HepG2 (cell line): Measurements from ENCODE around the gene C22orf15. TPM values are rescaled to one million over a fixed set of nuclear protein-coding genes. Genes with fewer than 3 reads are reported as not detected.

Experiments used
- ARNT ChIP-seq: fragments of 450-650 bp; IDR thresholded peaks from 2 replicates; pipeline ENCODE4 v1.6.1; 2017
- DMAP1 ChIP-seq: IDR thresholded peaks from 2 replicates; pipeline ENCODE4 v1.6.1; 2016
- ESRRA ChIP-seq: sonication (generic); formaldehyde crosslinking; IDR thresholded peaks from 2 replicates; pipeline ENCODE4 v1.5.1; 2020; ENCODE audit warnings: mild to moderate bottlenecking, low read depth, missing genetic modification reagents
- ETV6 ChIP-seq: sonication (generic); formaldehyde crosslinking; conservative IDR thresholded peaks from 2 replicates; pipeline ENCODE4 v1.4.0; 2020; ENCODE audit warnings: missing genetic modification reagents
- FOXO1 ChIP-seq: sonication (generic); formaldehyde crosslinking; IDR thresholded peaks from 2 replicates; pipeline ENCODE4 v1.4.0; 2020; ENCODE audit warnings: missing genetic modification reagents
- HOXA9 ChIP-seq: sonication (generic); formaldehyde crosslinking; IDR thresholded peaks from 2 replicates; pipeline ENCODE4 v1.8.1; 2022; ENCODE audit warnings: missing genetic modification reagents, mild to moderate bottlenecking, moderate library complexity, borderline replicate concordance
- ISL2 ChIP-seq: sonication (generic); formaldehyde crosslinking; IDR thresholded peaks from 2 replicates; pipeline ENCODE4 v1.5.0; 2020; ENCODE audit warnings: missing genetic modification reagents
- MZF1 ChIP-seq: sonication (generic); formaldehyde crosslinking; IDR thresholded peaks from 2 replicates; pipeline ENCODE4 v1.8.1; 2023; ENCODE audit warnings: mild to moderate bottlenecking, missing genetic modification reagents, borderline replicate concordance
- RFX5 ChIP-seq: IDR thresholded peaks from 2 replicates; pipeline ENCODE4 v1.6.1; 2011; ENCODE audit warnings: low read depth, low read length, improper control_type of control experiment
- ZNF138 ChIP-seq: sonication (generic); formaldehyde crosslinking; IDR thresholded peaks from 2 replicates; pipeline ENCODE4 v1.5.0; 2020; ENCODE audit warnings: mild to moderate bottlenecking, low read depth, missing genetic modification reagents
- ZNF24 ChIP-seq: fragments of 450-650 bp; IDR thresholded peaks from 2 replicates; pipeline ENCODE4 v1.6.1; 2017; ENCODE audit warnings: antibody characterized with exemption, mild to moderate bottlenecking
- ZNF296 ChIP-seq: sonication (generic); formaldehyde crosslinking; conservative IDR thresholded peaks from 2 replicates; pipeline ENCODE4 v1.5.0; 2020; ENCODE audit warnings: mild to moderate bottlenecking, missing genetic modification reagents
- ZNF34 ChIP-seq: sonication (generic); formaldehyde crosslinking; IDR thresholded peaks from 2 replicates; pipeline ENCODE4 v1.4.0; 2020; ENCODE audit warnings: mild to moderate bottlenecking, missing genetic modification reagents, borderline replicate concordance
- ZNF460 ChIP-seq: sonication (generic); formaldehyde crosslinking; IDR thresholded peaks from 2 replicates; pipeline ENCODE4 v1.5.1; 2020; ENCODE audit warnings: missing genetic modification reagents, mild to moderate bottlenecking, borderline replicate concordance
- ZNF644 ChIP-seq: IDR thresholded peaks from 2 replicates; pipeline ENCODE4 v1.6.1; 2016; ENCODE audit warnings: low read depth
- ZNF7 ChIP-seq: IDR thresholded peaks from 2 replicates; pipeline ENCODE4 v1.6.1; 2016; ENCODE audit warnings: missing biosample characterization, missing genetic modification reagents
- ZNF775 ChIP-seq: sonication (generic); formaldehyde crosslinking; IDR thresholded peaks from 2 replicates; pipeline ENCODE4 v1.4.0; 2020; ENCODE audit warnings: missing genetic modification reagents, mild to moderate bottlenecking, moderate library complexity, borderline replicate concordance
- ZNF788 ChIP-seq: sonication (generic); formaldehyde crosslinking; IDR thresholded peaks from 2 replicates; pipeline ENCODE4 v1.5.0; 2020; ENCODE audit warnings: mild to moderate bottlenecking, missing genetic modification reagents, borderline replicate concordance
- ZSCAN9 ChIP-seq: IDR thresholded peaks from 2 replicates; pipeline ENCODE4 v1.6.1; 2016; ENCODE audit warnings: borderline replicate concordance
- polyA plus RNA-seq, 8 experiments: library from polyadenylated mRNA; depleted of rRNA in 3 of 8; stranded (reverse) in 7 of 8; unstranded in 1 of 8; fragments of >200 nt; fragmentation: Illumina TruSeq in 4 of 8; extraction: Trizol in 4 of 8; gene quantifications; 2 replicates each; pipeline versions ENCODE4 v1.2.1 to v1.2.3, GENCODE V29; 2011 to 2016; ENCODE audit warnings: low read depth in 4 of 8, missing spikeins in 1 of 8, mixed read lengths in 1 of 8; ENCODE audit not compliant: insufficient read depth in 1 of 8
- total RNA-seq, 5 experiments: library from RNA; depleted of rRNA; stranded (reverse); fragments of >200 nt; fragmentation: Illumina TruSeq; extraction: Trizol; gene quantifications; 2 replicates each; pipeline ENCODE4 v1.2.3, GENCODE V29; 2016; ENCODE audit warnings: low read depth in 1 of 5
- TF ChIP-seq, protein P1 (sequence below): sonication (generic); formaldehyde crosslinking; IDR thresholded peaks from 2 replicates; pipeline ENCODE4 v1.4.0; 2020; ENCODE audit warnings: mild to moderate bottlenecking, missing genetic modification reagents
- TF ChIP-seq, protein P2 (sequence below): sonication (generic); formaldehyde crosslinking; IDR thresholded peaks from 2 replicates; pipeline ENCODE4 v1.8.1; 2022; ENCODE audit warnings: low read depth, mild to moderate bottlenecking, missing genetic modification reagents
- TF ChIP-seq, protein P3 (sequence below): sonication (generic); formaldehyde crosslinking; IDR thresholded peaks from 2 replicates; pipeline ENCODE4 v1.8.1; 2023; ENCODE audit warnings: mild to moderate bottlenecking, moderate library complexity, missing genetic modification reagents
- TF ChIP-seq, protein P4 (sequence below): sonication (generic); formaldehyde crosslinking; IDR thresholded peaks from 2 replicates; pipeline ENCODE4 v1.4.0; 2020; ENCODE audit warnings: missing genetic modification reagents
- TF ChIP-seq, protein P5 (sequence below): IDR thresholded peaks from 2 replicates; pipeline ENCODE4 v1.6.1; 2016; ENCODE audit warnings: mild to moderate bottlenecking, missing biosample characterization, missing genetic modification reagents

Gene C22orf15
- total and polyA plus RNA-seq, 2 of the 13 experiments (the other 11 are each of a cell fraction or from before 2014, with no cell fraction given), result not detected

DNA sequence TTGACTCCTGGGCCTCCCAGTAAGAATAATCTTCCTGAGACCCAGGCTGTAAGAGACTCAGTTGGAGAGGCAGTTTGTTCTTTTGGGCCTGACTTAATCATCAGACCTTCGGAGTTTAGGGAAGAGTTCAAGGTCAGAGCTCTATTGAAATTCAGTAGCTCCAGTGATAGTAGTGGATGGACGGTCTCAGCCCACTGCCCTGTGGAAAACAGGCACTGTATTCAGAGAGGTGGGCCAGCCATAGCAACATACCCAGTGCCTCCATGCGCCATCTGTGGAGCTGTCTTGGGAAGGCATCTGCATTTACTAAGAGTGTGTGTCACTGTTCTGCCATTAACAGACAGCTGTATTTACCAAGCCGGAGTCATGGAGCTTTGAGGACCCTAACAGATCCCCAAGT is 26.8 kb downstream of the C22orf15 start (continued):
- TF ChIP-seq, protein P1, sequence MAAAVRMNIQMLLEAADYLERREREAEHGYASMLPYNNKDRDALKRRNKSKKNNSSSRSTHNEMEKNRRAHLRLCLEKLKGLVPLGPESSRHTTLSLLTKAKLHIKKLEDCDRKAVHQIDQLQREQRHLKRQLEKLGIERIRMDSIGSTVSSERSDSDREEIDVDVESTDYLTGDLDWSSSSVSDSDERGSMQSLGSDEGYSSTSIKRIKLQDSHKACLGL, result no peak
- TF ChIP-seq ZNF24, result no peak
- TF ChIP-seq ETV6 (CRISPR knock-in tag), result no peak
- no peak for TF ChIP-seq DMAP1 (CRISPR knock-in tag)
- peak; percentile 52; the same call in 1 of the 2 replicates for TF ChIP-seq ESRRA (CRISPR knock-in tag)
- TF ChIP-seq ISL2 (CRISPR knock-in tag), result peak; percentile 28; the same call in 1 of the 2 replicates
- no peak for TF ChIP-seq ZNF296
- peak; percentile 52; the same call in 1 of the 2 replicates for TF ChIP-seq ZNF644 (CRISPR knock-in tag)
- no peak for TF ChIP-seq ZSCAN9 (CRISPR knock-in tag)
- no peak for TF ChIP-seq ZNF138 (CRISPR knock-in tag)
- 0 out of 2 replicates have a peak, but pooled peaks have one; percentile 76 for TF ChIP-seq ZNF34 (CRISPR knock-in tag)
- TF ChIP-seq ZNF7, result no peak
- TF ChIP-seq, protein P2, sequence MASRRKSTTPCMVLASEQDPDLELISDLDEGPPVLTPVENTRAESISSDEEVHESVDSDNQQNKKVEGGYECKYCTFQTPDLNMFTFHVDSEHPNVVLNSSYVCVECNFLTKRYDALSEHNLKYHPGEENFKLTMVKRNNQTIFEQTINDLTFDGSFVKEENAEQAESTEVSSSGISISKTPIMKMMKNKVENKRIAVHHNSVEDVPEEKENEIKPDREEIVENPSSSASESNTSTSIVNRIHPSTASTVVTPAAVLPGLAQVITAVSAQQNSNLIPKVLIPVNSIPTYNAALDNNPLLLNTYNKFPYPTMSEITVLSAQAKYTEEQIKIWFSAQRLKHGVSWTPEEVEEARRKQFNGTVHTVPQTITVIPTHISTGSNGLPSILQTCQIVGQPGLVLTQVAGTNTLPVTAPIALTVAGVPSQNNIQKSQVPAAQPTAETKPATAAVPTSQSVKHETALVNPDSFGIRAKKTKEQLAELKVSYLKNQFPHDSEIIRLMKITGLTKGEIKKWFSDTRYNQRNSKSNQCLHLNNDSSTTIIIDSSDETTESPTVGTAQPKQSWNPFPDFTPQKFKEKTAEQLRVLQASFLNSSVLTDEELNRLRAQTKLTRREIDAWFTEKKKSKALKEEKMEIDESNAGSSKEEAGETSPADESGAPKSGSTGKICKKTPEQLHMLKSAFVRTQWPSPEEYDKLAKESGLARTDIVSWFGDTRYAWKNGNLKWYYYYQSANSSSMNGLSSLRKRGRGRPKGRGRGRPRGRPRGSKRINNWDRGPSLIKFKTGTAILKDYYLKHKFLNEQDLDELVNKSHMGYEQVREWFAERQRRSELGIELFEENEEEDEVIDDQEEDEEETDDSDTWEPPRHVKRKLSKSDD (CRISPR knock-in tag), result no peak
- 0 out of 2 replicates have a peak, but pooled peaks have one; percentile 31 for TF ChIP-seq RFX5
- no peak for TF ChIP-seq ZNF788 (CRISPR knock-in tag)
- no peak for TF ChIP-seq ZNF775 (CRISPR knock-in tag)
- TF ChIP-seq, protein P3, sequence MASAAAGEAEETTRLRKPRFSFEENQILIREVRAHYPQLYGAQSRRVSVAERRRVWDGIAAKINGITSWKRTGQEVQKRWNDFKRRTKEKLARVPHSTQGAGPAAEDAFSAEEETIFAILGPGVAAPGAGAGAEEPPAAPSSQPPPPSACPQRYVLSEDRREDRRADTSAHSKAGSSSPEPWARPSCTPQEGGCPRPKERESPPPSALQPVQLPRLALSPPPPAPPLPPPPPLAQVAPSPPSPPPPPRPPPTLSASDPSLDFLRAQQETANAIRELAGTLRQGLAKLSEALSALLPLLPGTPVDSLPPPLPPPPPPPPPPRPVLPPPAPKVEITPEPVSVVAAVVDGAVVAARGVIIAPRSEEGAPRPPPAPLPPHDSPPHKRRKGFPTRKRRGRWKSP, result no peak
- no peak for TF ChIP-seq HOXA9 (CRISPR knock-in tag)
- TF ChIP-seq FOXO1 (CRISPR knock-in tag), result 0 out of 2 replicates have a peak, but pooled peaks have one; percentile 22
- TF ChIP-seq, protein P4, sequence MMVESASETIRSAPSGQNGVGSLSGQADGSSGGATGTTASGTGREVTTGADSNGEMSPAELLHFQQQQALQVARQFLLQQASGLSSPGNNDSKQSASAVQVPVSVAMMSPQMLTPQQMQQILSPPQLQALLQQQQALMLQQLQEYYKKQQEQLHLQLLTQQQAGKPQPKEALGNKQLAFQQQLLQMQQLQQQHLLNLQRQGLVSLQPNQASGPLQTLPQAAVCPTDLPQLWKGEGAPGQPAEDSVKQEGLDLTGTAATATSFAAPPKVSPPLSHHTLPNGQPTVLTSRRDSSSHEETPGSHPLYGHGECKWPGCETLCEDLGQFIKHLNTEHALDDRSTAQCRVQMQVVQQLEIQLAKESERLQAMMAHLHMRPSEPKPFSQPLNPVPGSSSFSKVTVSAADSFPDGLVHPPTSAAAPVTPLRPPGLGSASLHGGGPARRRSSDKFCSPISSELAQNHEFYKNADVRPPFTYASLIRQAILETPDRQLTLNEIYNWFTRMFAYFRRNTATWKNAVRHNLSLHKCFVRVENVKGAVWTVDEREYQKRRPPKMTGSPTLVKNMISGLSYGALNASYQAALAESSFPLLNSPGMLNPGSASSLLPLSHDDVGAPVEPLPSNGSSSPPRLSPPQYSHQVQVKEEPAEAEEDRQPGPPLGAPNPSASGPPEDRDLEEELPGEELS (CRISPR knock-in tag), result 0 out of 2 replicates have a peak, but pooled peaks have one; percentile 15
- TF ChIP-seq ARNT, result no peak
- no peak for TF ChIP-seq MZF1
- TF ChIP-seq, protein P5, sequence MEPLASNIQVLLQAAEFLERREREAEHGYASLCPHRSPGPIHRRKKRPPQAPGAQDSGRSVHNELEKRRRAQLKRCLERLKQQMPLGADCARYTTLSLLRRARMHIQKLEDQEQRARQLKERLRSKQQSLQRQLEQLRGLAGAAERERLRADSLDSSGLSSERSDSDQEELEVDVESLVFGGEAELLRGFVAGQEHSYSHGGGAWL (CRISPR knock-in tag), result no peak
- no peak for TF ChIP-seq ZNF460 (CRISPR knock-in tag)
